Right lobe of liver (tissue), 6 donors: Measurements from ENCODE around the gene SAP30BP. TPM values are rescaled to one million over a fixed set of nuclear protein-coding genes. Genes with fewer than 3 reads are reported as not detected.

ENCODE experiments used
- ATAC-seq, 4 donors: fragments of 200-7000 bp; cut with Tn5 transposase; one replicate each; pipeline ENCODE4 v1.9.1; 2020; ENCODE audit warnings: mild to moderate bottlenecking in 4 of 4, moderate library complexity in 4 of 4
- DNase-seq, 3 donors: peaks; one replicate each; pipeline ENCODE4 v3.0.0-alpha.2; 2020
- H3K27ac ChIP-seq, 3 donors: fragments of 200-600 bp; one replicate each; pipeline ENCODE4 v1.8.0; 2022
- H3K27me3 ChIP-seq, 2 donors: fragments of 200-600 bp; one replicate each; pipeline ENCODE4 v1.8.0; 2022
- H3K36me3 ChIP-seq, 4 donors: fragments of 200-600 bp; sonication (generic) in 1 of 4; one replicate each; pipeline versions ENCODE4 v1.5.1 to v1.8.0; 2017 to 2022; ENCODE audit warnings: control low read depth in 1 of 4
- H3K4me1 ChIP-seq, 4 donors: fragments of 200-600 bp; sonication (generic) in 1 of 4; one replicate each; pipeline versions ENCODE4 v1.5.1 to v1.8.0; 2017 to 2022; ENCODE audit warnings: control low read depth in 1 of 4
- H3K4me3 ChIP-seq, 3 donors: fragments of 200-600 bp; one replicate each; pipeline ENCODE4 v1.8.0; 2022
- H3K9me3 ChIP-seq, 4 donors: fragments of 200-600 bp; sonication (generic) in 1 of 4; one replicate each; pipeline versions ENCODE4 v1.5.1 to v1.8.0; 2017 to 2022; ENCODE audit warnings: control low read depth in 1 of 4
- POLR2A ChIP-seq: fragments of 450-650 bp; IDR thresholded peaks from one replicate; pipeline ENCODE4 v1.6.1; 2017; ENCODE audit warnings: antibody characterized with exemption, mild to moderate bottlenecking
- WGBS: methylation state at CpG from one replicate; pipeline ENCODE4 v1.1.6; 2018; ENCODE audit warnings: low coverage, low lambda C conversion rate; ENCODE audit not compliant: insufficient coverage; ENCODE audit errors: missing lambda C conversion rate; 5-methylcytosine and 5-hydroxymethylcytosine counted together
- intact Hi-C, 2 donors: fragments of 100-400 bp; cut with DNase I; formaldehyde crosslinking; loops; one replicate each; pipeline versions ENCODE4 v1.11.2 to v1.14.1; 2022
- total RNA-seq, 6 experiments: library from RNA; depleted of rRNA in 2 of 6; stranded (reverse); fragments of >200 nt in 2 of 6; fragmentation: NEBNext Ultra II Directional in 3 of 6; extraction: Animal tissue kit (Norgen Biotek cat#: 25700) in 3 of 6; gene quantifications; one replicate each; pipeline versions ENCODE4 v1.1.0 to v1.2.4, GENCODE V29; 2016 to 2023
- TF ChIP-seq, protein P1 (sequence below), 4 donors: fragments of 200-600 bp in 3 of 4; fragments of 450-650 bp in 1 of 4; IDR thresholded peaks; one replicate each; pipeline versions ENCODE4 v1.5.1 to v1.8.0; 2016 to 2022; ENCODE audit warnings: antibody characterized with exemption in 4 of 4, mild to moderate bottlenecking in 2 of 4
- donor health status: DM: no; HTN: yes; CAD: no.
- donor health status: DM: no; HTN: no; CAD: no.
- donor health status: DM: no; HTN: no; CAD: no.
- donor health status: DM: no; HTN: yes; CAD: no.
- donor health status: DM: no; HTN: yes; CAD: no.

SAP30BP gene
- total RNA-seq, 6 experiments from 2014 or later, result 24.0 to 36.0 (median 27.0) TPM

DNA sequence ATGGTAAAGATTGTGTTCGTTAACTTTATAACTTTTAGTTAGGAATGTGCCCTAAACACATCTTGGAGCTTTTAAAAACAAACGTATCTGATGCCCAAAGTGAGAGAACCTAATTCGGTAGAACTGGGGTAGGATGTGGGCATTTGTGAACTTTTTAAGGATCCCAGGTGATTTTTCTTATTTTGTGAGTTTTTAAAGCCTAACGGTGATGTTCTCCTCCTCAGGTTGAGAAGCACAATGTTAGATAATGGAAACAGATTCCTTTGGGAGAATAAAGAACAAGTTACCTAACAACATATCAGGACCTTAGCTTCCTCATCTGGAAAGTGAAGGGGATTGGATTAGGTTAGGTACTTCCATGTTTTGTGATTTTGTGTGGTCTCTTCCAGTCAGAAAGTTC lies 687 bp downstream of the SAP30BP start:
- H3K27me3 ChIP-seq, result no peaks in the 10 kb centered on the region
- peaks cover 0 to 52% (median 10%) of the 10 kb centered on the region in 4 donors for H3K36me3 ChIP-seq
- peaks cover 0 to 17% (median 6%) of the 10 kb centered on the region in 4 donors for H3K4me1 ChIP-seq
- peak overlapping the region; percentile 56 to 77 (median 57) for H3K27ac ChIP-seq
- H3K9me3 ChIP-seq, result no peaks in the 10 kb centered on the region
- peak overlapping the region; percentile 85 to 93 (median 86) for H3K4me3 ChIP-seq
- no peak for ATAC-seq
- intact Hi-C loops, result no loop called here
- 5% methylated on average over 4 of the region's 4 CpGs for WGBS
- TF ChIP-seq POLR2A, result no peak
- TF ChIP-seq, protein P1, sequence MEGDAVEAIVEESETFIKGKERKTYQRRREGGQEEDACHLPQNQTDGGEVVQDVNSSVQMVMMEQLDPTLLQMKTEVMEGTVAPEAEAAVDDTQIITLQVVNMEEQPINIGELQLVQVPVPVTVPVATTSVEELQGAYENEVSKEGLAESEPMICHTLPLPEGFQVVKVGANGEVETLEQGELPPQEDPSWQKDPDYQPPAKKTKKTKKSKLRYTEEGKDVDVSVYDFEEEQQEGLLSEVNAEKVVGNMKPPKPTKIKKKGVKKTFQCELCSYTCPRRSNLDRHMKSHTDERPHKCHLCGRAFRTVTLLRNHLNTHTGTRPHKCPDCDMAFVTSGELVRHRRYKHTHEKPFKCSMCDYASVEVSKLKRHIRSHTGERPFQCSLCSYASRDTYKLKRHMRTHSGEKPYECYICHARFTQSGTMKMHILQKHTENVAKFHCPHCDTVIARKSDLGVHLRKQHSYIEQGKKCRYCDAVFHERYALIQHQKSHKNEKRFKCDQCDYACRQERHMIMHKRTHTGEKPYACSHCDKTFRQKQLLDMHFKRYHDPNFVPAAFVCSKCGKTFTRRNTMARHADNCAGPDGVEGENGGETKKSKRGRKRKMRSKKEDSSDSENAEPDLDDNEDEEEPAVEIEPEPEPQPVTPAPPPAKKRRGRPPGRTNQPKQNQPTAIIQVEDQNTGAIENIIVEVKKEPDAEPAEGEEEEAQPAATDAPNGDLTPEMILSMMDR (IDR thresholded peaks at IDR 0.05), result no peak
- DNase-seq, result no peak

DNA sequence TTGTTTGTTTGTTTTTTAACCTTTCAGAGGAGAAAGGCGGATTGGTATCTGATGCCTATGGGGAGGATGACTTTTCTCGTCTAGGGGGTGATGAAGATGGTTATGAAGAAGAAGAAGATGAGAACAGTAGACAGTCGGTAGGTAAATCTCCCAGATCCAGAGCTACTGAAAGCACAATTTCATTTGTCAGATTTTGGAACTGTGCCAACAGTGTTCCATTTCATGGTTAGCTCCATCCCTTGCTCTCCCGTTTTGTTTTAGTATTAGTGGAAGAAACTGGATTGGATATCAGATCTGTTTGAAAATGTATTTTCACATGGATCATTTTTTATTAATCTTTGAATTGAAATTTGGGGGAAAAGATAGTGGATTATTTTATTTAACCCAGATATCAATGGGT lies 1.4 kb downstream of the SAP30BP start:
- Histone ChIP-seq H3K9me3 (no peaks in the 10 kb centered on the region), H3K4me1 (peaks cover 0 to 17% (median 6%) of the 10 kb centered on the region in 4 donors), H3K27me3 (no peaks in the 10 kb centered on the region), H3K27ac (no peak overlapping the region), H3K36me3 (peaks cover 0 to 51% (median 9%) of the 10 kb centered on the region in 4 donors), H3K4me3 (peak overlapping the region in 1 of 3 donors; percentile 86)
- no peak for TF ChIP-seq POLR2A
- TF ChIP-seq, protein P1 (IDR thresholded peaks at IDR 0.05), result no peak
- ATAC-seq (no peak), DNase-seq (no peak)
- 73% methylated on average over 4 of the region's 4 CpGs for WGBS
- intact Hi-C loops, result no loop called here

DNA sequence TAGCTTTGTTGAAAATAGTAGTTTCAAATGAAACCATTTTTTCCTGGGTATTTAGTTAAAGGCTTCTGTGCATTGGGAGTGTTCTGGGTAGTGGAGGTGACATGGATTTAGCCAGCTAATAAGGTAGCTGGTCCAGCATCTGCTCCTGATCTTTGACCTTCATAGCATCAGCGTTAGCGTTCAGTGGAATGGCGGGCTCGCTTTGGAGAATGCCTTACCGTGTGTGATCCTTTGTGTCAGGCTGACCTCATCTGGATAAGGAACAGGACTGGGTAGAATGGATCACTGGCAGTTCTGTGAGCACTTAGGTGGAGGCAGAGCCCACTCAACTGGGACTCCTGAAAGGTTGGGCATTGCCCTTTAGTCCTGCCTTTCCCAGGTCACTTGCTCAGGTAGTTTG lies 3.7 kb downstream of the SAP30BP start:
- WGBS, result 57% methylated on average over 5 of the region's 5 CpGs
- no peak overlapping the region for H3K4me3 ChIP-seq

GRCh38 chr17:75672011-75672410 lies 4.9 kb downstream of the SAP30BP start:
- WGBS, result 86% methylated on average over 5 of the region's 5 CpGs
- intact Hi-C loops, result no loop called here
- no peak for TF ChIP-seq POLR2A
- TF ChIP-seq, protein P1 (IDR thresholded peaks at IDR 0.05), result no peak

More for the DNA sequence above, 3.7 kb downstream of the SAP30BP start:
- peaks cover 0 to 44% (median 9%) of the 10 kb centered on the region in 4 donors for H3K36me3 ChIP-seq
- H3K4me1 ChIP-seq, result peaks cover 0 to 15% (median 5%) of the 10 kb centered on the region in 4 donors
- no peaks in the 10 kb centered on the region for H3K27me3 ChIP-seq
- TF ChIP-seq POLR2A, result no peak
- TF ChIP-seq, protein P1 (IDR thresholded peaks at IDR 0.05), result no peak
- H3K27ac ChIP-seq, result no peak overlapping the region
- peak in 1 of 3 donors; percentile 7 for DNase-seq
- ATAC-seq, result no peak
- H3K9me3 ChIP-seq, result no peaks in the 10 kb centered on the region
- intact Hi-C loops, result no loop called here

More at GRCh38 chr17:75672011-75672410, 4.9 kb downstream of the SAP30BP start:
- no peak overlapping the region for H3K27ac ChIP-seq
- H3K36me3 ChIP-seq, result peaks cover 0 to 44% (median 9%) of the 10 kb centered on the region in 4 donors
- peak in 1 of 3 donors; percentile 44 for DNase-seq
- H3K9me3 ChIP-seq, result no peaks in the 10 kb centered on the region
- ATAC-seq, result no peak
- H3K27me3 ChIP-seq, result no peaks in the 10 kb centered on the region
- peaks cover 0 to 9% (median 2%) of the 10 kb centered on the region in 4 donors for H3K4me1 ChIP-seq
- H3K4me3 ChIP-seq, result no peak overlapping the region
